Stimulated activated CD4-positive, alpha-beta T cell treated with anti-CD3 and anti-CD28 coated beads, Interleukin-4, amount 100 ng/mL, for 1 hour (primary cell): Measurements from ENCODE around the gene DLX3.

Experiments used
- DNase-seq: peaks from one replicate; pipeline ENCODE4 v3.0.0-alpha.2; 2020

DLX3 gene

GRCh38 chr17:49952912-49953497, 42.0 kb downstream of the DLX3 start:
- DNase-seq = no peak

GRCh38 chr17:49952209-49952911, 42.7 kb downstream of the DLX3 start:
- peak; percentile 83 for DNase-seq

- no peak for DNase-seq
These were observed 43.5 kb downstream of the DLX3 start for GRCh38 chr17:49951362-49952082.

DNA sequence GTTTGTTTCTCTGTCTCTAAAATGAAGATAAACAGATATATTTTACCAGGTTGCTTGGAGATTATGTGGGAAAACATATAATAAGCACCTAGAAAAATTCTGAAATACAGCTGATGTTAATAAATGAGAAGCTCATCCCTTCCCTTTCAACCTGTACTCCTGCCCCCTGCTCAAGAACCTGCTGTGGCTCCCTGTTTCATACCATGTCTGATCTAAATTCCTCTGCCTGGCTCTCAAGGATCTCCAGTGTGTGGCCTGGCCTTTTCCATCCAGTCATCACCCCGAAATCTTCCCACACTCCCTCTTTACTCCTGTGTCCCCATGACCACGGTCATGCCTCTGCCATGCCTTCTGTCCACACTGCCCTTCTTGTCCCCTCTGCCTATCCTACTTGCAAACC, 45.4 kb downstream of the DLX3 start:
- DNase-seq = no peak

DNA sequence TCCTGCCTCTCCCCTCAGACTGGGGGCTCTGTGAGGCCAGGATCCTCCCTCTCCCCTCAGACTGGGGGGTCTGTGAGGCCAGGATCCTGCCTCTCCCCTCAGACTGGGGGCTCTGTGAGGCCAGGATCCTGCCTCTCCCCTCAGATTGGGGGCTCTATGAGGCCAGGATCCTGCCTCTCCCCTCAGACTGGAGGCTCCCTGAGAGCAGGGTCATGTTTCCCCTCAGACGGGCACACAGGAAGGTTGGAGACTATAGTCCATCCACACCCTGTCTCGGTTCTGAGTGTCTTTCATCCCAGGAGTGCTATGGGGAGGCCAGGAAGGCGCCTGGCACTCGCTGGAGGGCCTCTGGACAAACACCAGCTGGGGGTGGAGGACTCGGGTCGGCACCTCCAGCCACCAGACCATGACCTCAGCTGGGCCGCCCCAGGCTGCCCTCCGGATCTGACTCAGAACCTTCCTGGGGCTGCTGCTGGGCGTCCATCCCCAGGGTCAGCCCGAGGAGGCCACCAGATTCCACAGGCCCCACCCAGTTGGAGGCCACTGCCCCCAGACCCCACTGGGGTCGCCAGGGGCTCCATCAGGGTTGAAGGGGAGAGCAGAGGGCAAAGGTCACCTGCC, 48.0 kb downstream of the DLX3 start:
- no peak for DNase-seq

DNA sequence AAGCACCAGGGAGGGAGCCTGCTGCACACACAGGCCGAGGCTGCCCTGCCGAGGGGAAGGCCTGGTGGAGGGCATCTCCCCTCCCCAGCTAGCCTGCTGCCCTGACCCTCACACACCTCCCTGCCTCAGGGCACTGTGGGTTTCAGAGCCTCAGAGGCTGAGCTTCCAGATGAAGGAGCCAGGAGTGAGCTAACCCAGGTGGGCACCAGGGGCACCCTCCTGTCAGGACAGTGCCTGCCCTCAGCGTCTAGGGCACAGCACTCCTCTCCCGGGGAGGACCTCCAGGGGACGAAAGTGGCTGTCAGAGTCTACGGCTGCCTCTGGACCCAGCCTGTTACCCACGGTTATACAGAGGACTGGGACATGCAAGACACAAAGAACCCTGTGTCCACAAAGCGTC, 48.8 kb downstream of the DLX3 start:
- DNase-seq = no peak

- DNase-seq = no peak
These were observed 50.7 kb downstream of the DLX3 start for GRCh38 chr17:49944273-49944870.

GRCh38 chr17:49942947-49943346, 52.1 kb downstream of the DLX3 start:
- DNase-seq = no peak

DNA sequence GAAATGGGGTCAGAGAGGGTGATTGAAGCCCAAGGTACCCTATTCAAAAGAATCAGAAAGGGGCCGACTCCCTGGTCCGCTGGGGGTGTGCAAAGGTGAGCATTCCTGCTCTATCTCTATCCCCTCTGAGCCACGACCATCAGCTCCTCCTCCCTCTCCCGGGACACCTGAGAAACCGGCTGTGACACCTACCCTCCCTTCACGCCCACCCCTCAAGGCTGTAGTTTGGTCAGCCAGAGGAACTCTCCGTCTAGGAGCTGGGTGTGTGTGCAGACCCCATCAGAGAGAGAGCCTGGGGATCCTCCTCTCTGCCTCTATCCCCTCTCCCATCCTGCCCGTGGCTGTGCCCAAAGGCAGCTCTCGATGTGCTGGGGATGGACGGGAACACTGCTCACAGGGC, 53.6 kb downstream of the DLX3 start:
- DNase-seq = no peak
